NCI-H345 treated with DMSO at 0.1 percent for 48 hours (cell line): ENCODE data around the gene PLCB1.
A peak's percentile ranks its signal among the peaks of the same experiment; 100 is the strongest.

Source experiments
- DNase-seq: peaks from one replicate; lab custom pipeline; 2025; ENCODE audit not compliant: unreplicated experiment; lab: John Stamatoyannopoulos, UW

PLCB1 gene

GRCh38 chr20:8293750-8294149, 161.7 kb downstream of the PLCB1 start:
- no peak for DNase-seq

GRCh38 chr20:8296536-8296935, 164.5 kb downstream of the PLCB1 start:
- no peak for DNase-seq

GRCh38 chr20:8298426-8299043, 166.5 kb downstream of the PLCB1 start:
- DNase-seq = no peak

- no peak for DNase-seq
These were observed 167.9 kb downstream of the PLCB1 start for GRCh38 chr20:8299921-8300320.

GRCh38 chr20:8301655-8302054, 169.6 kb downstream of the PLCB1 start:
- no peak for DNase-seq

GRCh38 chr20:8303651-8304050, 171.6 kb downstream of the PLCB1 start:
- DNase-seq = peak; percentile 91

- DNase-seq = peak; percentile 45
These were observed 172.2 kb downstream of the PLCB1 start for GRCh38 chr20:8304124-8304816.

GRCh38 chr20:8305449-8305978, 173.4 kb downstream of the PLCB1 start:
- peak; percentile 43 for DNase-seq

GRCh38 chr20:8306937-8307336, 174.9 kb downstream of the PLCB1 start:
- DNase-seq = peak; percentile 73

GRCh38 chr20:8309634-8310033, 177.6 kb downstream of the PLCB1 start:
- no peak for DNase-seq

GRCh38 chr20:8310618-8311017, 178.6 kb downstream of the PLCB1 start:
- DNase-seq = no peak

- DNase-seq = no peak
These were observed 181.0 kb downstream of the PLCB1 start for GRCh38 chr20:8313073-8313472.

GRCh38 chr20:8315639-8316573, 183.8 kb downstream of the PLCB1 start:
- no peak for DNase-seq

- DNase-seq = no peak
These were observed 185.4 kb downstream of the PLCB1 start for GRCh38 chr20:8317448-8317847.

GRCh38 chr20:8318965-8319625, 187.0 kb downstream of the PLCB1 start:
- DNase-seq = no peak

- DNase-seq = no peak
These were observed 188.2 kb downstream of the PLCB1 start for GRCh38 chr20:8320306-8320705.

- DNase-seq = no peak
These were observed 188.9 kb downstream of the PLCB1 start for GRCh38 chr20:8321001-8321400.

GRCh38 chr20:8322662-8323217, 190.7 kb downstream of the PLCB1 start:
- DNase-seq = no peak

GRCh38 chr20:8326191-8326590, 194.1 kb downstream of the PLCB1 start:
- no peak for DNase-seq

- no peak for DNase-seq
These were observed 194.8 kb downstream of the PLCB1 start for GRCh38 chr20:8326899-8327298.

- DNase-seq = no peak
These were observed 196.1 kb downstream of the PLCB1 start for GRCh38 chr20:8328189-8328588.
